ENCODE data around the gene FYN.

- TF ChIP-seq EZH2 (IDR thresholded peaks at IDR 0.05; ENCODE audit: insufficient read depth, poor library complexity, severe bottlenecking) = no peak
- TF ChIP-seq EZH2phosphoT487 (IDR thresholded peaks at IDR 0.05; ENCODE audit: insufficient read depth, low read depth) = no peak
Observed at GRCh38 chr6:111685526-111685925, 187.7 kb downstream of the FYN start.
